Fibroblast of lung (primary cell): ENCODE data around the gene TLR8. TPM values are rescaled to one million over a fixed set of nuclear protein-coding genes. Genes with fewer than 3 reads are reported as not detected.

ENCODE experiments used
- DNase-seq, 2 donors: peaks; one replicate each; pipeline versions ENCODE4 v3.0.0 to v3.0.0-alpha.2; 2010; ENCODE audit warnings: low read depth in 2 of 2
- H2AFZ ChIP-seq: 2 replicates; pipeline ENCODE4 v1.5.1; 2012; ENCODE audit warnings: low read length, control low read depth, inconsistent platforms
- H3K27ac ChIP-seq: 2 replicates; pipeline ENCODE4 v1.5.1; 2011; ENCODE audit warnings: low read length, control low read depth; ENCODE audit not compliant: insufficient read depth
- H3K27me3 ChIP-seq: 2 replicates; pipeline ENCODE4 v1.5.1; 2011; ENCODE audit warnings: mild to moderate bottlenecking, low read length; ENCODE audit not compliant: control insufficient read depth, insufficient read depth
- H3K36me3 ChIP-seq: 2 replicates; pipeline ENCODE4 v1.5.1; 2011; ENCODE audit warnings: low read length; ENCODE audit not compliant: control insufficient read depth, insufficient read depth
- H3K4me1 ChIP-seq: 2 replicates; pipeline ENCODE4 v1.5.1; 2011; ENCODE audit warnings: low read length; ENCODE audit not compliant: control insufficient read depth, insufficient read depth; ENCODE audit errors: extremely low read depth
- H3K4me2 ChIP-seq: 2 replicates; pipeline ENCODE4 v1.5.1; 2011; ENCODE audit warnings: low read length, control low read depth; ENCODE audit not compliant: insufficient read depth; ENCODE audit errors: extremely low read depth
- H3K4me3 ChIP-seq, 4 experiments: fragments of 200-600 bp in 1 of 4; sonication (generic) in 1 of 4; replicated peaks in 1 of 4; 2 replicates each; pipeline ENCODE4 v1.5.1; 2011 to 2016; ENCODE audit warnings: low read length in 4 of 4, low read depth in 3 of 4, mild to moderate bottlenecking in 3 of 4, control low read depth in 2 of 4, inconsistent platforms in 1 of 4, mixed read lengths in 1 of 4; ENCODE audit not compliant: insufficient read depth in 1 of 4; ENCODE audit errors: control extremely low read depth in 1 of 4
- H3K79me2 ChIP-seq: 2 replicates; pipeline ENCODE4 v1.5.1; 2012; ENCODE audit warnings: mild to moderate bottlenecking, low read length, inconsistent platforms; ENCODE audit not compliant: control insufficient read depth, insufficient read depth
- H3K9ac ChIP-seq: 2 replicates; pipeline ENCODE4 v1.5.1; 2011; ENCODE audit warnings: mild to moderate bottlenecking, low read length, control low read depth; ENCODE audit not compliant: insufficient read depth
- H3K9me3 ChIP-seq: 2 replicates; pipeline ENCODE4 v1.5.1; 2012; ENCODE audit warnings: low read depth, low read length; ENCODE audit not compliant: control insufficient read depth, insufficient read depth
- H4K20me1 ChIP-seq: 2 replicates; pipeline ENCODE4 v1.5.1; 2011; ENCODE audit warnings: low read length; ENCODE audit not compliant: control insufficient read depth, insufficient read depth; ENCODE audit errors: extremely low read depth
- EZH2 ChIP-seq: IDR thresholded peaks from 2 replicates; pipeline ENCODE4 v1.5.1; 2012; ENCODE audit warnings: low read length, control low read depth, mild to moderate bottlenecking; ENCODE audit errors: missing control alignments
- polyA plus RNA-seq, 2 donors: library from polyadenylated mRNA; depleted of rRNA in 1 of 2; stranded (reverse) in 1 of 2; unstranded in 1 of 2; fragments of >200 nt; gene quantifications; 2 replicates each; pipeline ENCODE4 v1.2.1, GENCODE V29; 2011 to 2012; ENCODE audit warnings: missing spikeins in 1 of 2
- total RNA-seq: library from RNA; depleted of rRNA; stranded (reverse); fragments of >200 nt; gene quantifications from 2 replicates; pipeline ENCODE4 v1.2.1, GENCODE V29; 2014
- TF ChIP-seq, protein P1 (sequence below), 2 donors: IDR thresholded peaks in 1 of 2; conservative IDR thresholded peaks in 1 of 2; 1 replicate in 1 of 2; 2 replicates in 1 of 2; pipeline ENCODE4 v1.5.1; 2011 to 2012; ENCODE audit warnings: low read length in 2 of 2, control low read depth in 1 of 2, inconsistent platforms in 1 of 2, low read depth in 1 of 2, mild to moderate bottlenecking in 1 of 2

The TLR8 gene
- total and polyA plus RNA-seq, 2 donors (not counting 1 experiment from before 2014, with no cell fraction given): not detected

DNA sequence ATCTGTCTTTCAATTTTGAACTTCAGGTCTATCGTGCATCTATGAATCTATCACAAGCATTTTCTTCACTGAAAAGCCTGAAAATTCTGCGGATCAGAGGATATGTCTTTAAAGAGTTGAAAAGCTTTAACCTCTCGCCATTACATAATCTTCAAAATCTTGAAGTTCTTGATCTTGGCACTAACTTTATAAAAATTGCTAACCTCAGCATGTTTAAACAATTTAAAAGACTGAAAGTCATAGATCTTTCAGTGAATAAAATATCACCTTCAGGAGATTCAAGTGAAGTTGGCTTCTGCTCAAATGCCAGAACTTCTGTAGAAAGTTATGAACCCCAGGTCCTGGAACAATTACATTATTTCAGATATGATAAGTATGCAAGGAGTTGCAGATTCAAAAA is 19.9 kb upstream of the TLR8 start:
- Histone ChIP-seq H3K27ac (no peak overlapping the region), H3K9ac (no peak overlapping the region), H3K79me2 (no peaks in the 10 kb centered on the region), H3K4me1 (no peaks in the 10 kb centered on the region), H3K36me3 (no peaks in the 10 kb centered on the region), H3K9me3 (no peaks in the 10 kb centered on the region), H3K4me2 (no peak overlapping the region), H3K4me3 (no peak overlapping the region), H4K20me1 (no peaks in the 10 kb centered on the region), H3K27me3 (no peaks in the 10 kb centered on the region), H2AFZ (no peak overlapping the region)
- no peak for DNase-seq
- TF ChIP-seq EZH2: no peak
- TF ChIP-seq, protein P1, sequence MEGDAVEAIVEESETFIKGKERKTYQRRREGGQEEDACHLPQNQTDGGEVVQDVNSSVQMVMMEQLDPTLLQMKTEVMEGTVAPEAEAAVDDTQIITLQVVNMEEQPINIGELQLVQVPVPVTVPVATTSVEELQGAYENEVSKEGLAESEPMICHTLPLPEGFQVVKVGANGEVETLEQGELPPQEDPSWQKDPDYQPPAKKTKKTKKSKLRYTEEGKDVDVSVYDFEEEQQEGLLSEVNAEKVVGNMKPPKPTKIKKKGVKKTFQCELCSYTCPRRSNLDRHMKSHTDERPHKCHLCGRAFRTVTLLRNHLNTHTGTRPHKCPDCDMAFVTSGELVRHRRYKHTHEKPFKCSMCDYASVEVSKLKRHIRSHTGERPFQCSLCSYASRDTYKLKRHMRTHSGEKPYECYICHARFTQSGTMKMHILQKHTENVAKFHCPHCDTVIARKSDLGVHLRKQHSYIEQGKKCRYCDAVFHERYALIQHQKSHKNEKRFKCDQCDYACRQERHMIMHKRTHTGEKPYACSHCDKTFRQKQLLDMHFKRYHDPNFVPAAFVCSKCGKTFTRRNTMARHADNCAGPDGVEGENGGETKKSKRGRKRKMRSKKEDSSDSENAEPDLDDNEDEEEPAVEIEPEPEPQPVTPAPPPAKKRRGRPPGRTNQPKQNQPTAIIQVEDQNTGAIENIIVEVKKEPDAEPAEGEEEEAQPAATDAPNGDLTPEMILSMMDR (conservative IDR thresholded peaks at IDR 0.05 in 1 of 2, IDR thresholded peaks at IDR 0.05 in 1 of 2; ENCODE audit: low read depth in 1 of 2, low read length in 2 of 2): no peak

- TF ChIP-seq, protein P1 (conservative IDR thresholded peaks at IDR 0.05 in 1 of 2, IDR thresholded peaks at IDR 0.05 in 1 of 2; ENCODE audit: low read depth in 1 of 2, low read length in 2 of 2): no peak
- no peaks in the 10 kb centered on the region for H3K27me3 ChIP-seq
- no peak overlapping the region for H3K9ac ChIP-seq
- no peaks in the 10 kb centered on the region for H3K36me3 ChIP-seq
- no peak for DNase-seq
- H3K9me3 ChIP-seq: no peaks in the 10 kb centered on the region
- H2AFZ ChIP-seq: no peak overlapping the region
- H4K20me1 ChIP-seq: no peaks in the 10 kb centered on the region
- no peak overlapping the region for H3K4me2 ChIP-seq
- H3K27ac ChIP-seq: no peak overlapping the region
- no peaks in the 10 kb centered on the region for H3K4me1 ChIP-seq
- H3K4me3 ChIP-seq: no peak overlapping the region
- no peaks in the 10 kb centered on the region for H3K79me2 ChIP-seq
Observed at GRCh38 chrX:12887141-12887540, 19.3 kb upstream of the TLR8 start.

- no peak overlapping the region for H3K27ac ChIP-seq
- no peak overlapping the region for H3K4me2 ChIP-seq
- no peaks in the 10 kb centered on the region for H3K4me1 ChIP-seq
- no peak overlapping the region for H3K4me3 ChIP-seq
- no peaks in the 10 kb centered on the region for H3K9me3 ChIP-seq
- no peaks in the 10 kb centered on the region for H3K27me3 ChIP-seq
- no peak overlapping the region for H2AFZ ChIP-seq
- H3K79me2 ChIP-seq: no peaks in the 10 kb centered on the region
- H3K36me3 ChIP-seq: no peaks in the 10 kb centered on the region
- DNase-seq: no peak
- H3K9ac ChIP-seq: no peak overlapping the region
- H4K20me1 ChIP-seq: no peaks in the 10 kb centered on the region
- TF ChIP-seq, protein P1 (conservative IDR thresholded peaks at IDR 0.05 in 1 of 2, IDR thresholded peaks at IDR 0.05 in 1 of 2; ENCODE audit: low read depth in 1 of 2, low read length in 2 of 2): no peak
- no peak for TF ChIP-seq EZH2
Observed at GRCh38 chrX:12887767-12888166, 18.7 kb upstream of the TLR8 start.
